HPDE6-E6E7 (cell line): Measurements from ENCODE around the gene GJB1.

Experiments
- DNase-seq: peaks from one replicate; pipeline ENCODE4 v3.0.0; 2011; ENCODE audit warnings: missing footprints; ENCODE audit errors: extremely low spot score

Gene GJB1

GRCh38 chrX:71215338-71215912, 7.6 kb upstream of the GJB1 start:
- no peak for DNase-seq

- DNase-seq: no peak
These were observed 6.5 kb upstream of the GJB1 start for GRCh38 chrX:71216485-71216884.

GRCh38 chrX:71217298-71217697, 5.7 kb upstream of the GJB1 start:
- DNase-seq: no peak

GRCh38 chrX:71221145-71221544, 1.9 kb upstream of the GJB1 start:
- DNase-seq: no peak

- DNase-seq: no peak
These were observed 1.2 kb downstream of the GJB1 start for GRCh38 chrX:71224098-71224708.

GRCh38 chrX:71225009-71225408, 2.0 kb downstream of the GJB1 start:
- DNase-seq: no peak

GRCh38 chrX:71225676-71226075, 2.7 kb downstream of the GJB1 start:
- no peak for DNase-seq

- no peak for DNase-seq
These were observed 4.5 kb downstream of the GJB1 start for GRCh38 chrX:71227370-71228062.

- DNase-seq: no peak
These were observed 5.1 kb downstream of the GJB1 start for GRCh38 chrX:71228063-71228642.

- no peak for DNase-seq
These were observed 12.5 kb downstream of the GJB1 start for GRCh38 chrX:71235482-71235881.

GRCh38 chrX:71236836-71237235, 13.8 kb downstream of the GJB1 start:
- no peak for DNase-seq

GRCh38 chrX:71239781-71240180, 16.8 kb downstream of the GJB1 start:
- no peak for DNase-seq

- no peak for DNase-seq
These were observed 18.3 kb downstream of the GJB1 start for GRCh38 chrX:71241301-71241700.

GRCh38 chrX:71244359-71245128, 21.5 kb downstream of the GJB1 start:
- DNase-seq: no peak

- DNase-seq: no peak
These were observed 22.1 kb downstream of the GJB1 start for GRCh38 chrX:71245159-71245558.

GRCh38 chrX:71250841-71251240, 27.8 kb downstream of the GJB1 start:
- DNase-seq: no peak

- no peak for DNase-seq
These were observed 28.5 kb downstream of the GJB1 start for GRCh38 chrX:71251466-71251973.

GRCh38 chrX:71252221-71252620, 29.2 kb downstream of the GJB1 start:
- no peak for DNase-seq

GRCh38 chrX:71253253-71254091, 30.4 kb downstream of the GJB1 start:
- DNase-seq: no peak

- DNase-seq: peak; percentile 62
These were observed 31.3 kb downstream of the GJB1 start, which contains the start of gene ZMYM3 for GRCh38 chrX:71254092-71254963. Gene ZMYM3, minus strand, starts transcription at chrX:71254140. Its CDS starts 885 bp downstream, at chrX:71253255.
